Measurements from ENCODE around the gene SPRR2B. TPM values are rescaled to one million over a fixed set of nuclear protein-coding genes. Genes with fewer than 3 reads are reported as not detected.

Gene SPRR2B
- total RNA-seq, 2 experiments from 2014 or later, result not detected

GRCh38 chr1:153028766-153029165, 42.6 kb downstream of the SPRR2B start:
- intact Hi-C loops (cut with DNase I, micrococcal nuclease), result no loop called here
- no peak overlapping the region for H3K27ac ChIP-seq (ENCODE audit: low read depth in 1 of 2, low read length in 2 of 2)
- no peaks in the 10 kb centered on the region for H3K4me1 ChIP-seq (ENCODE audit: insufficient read depth, low read length)
- no peaks in the 10 kb centered on the region for H3K36me3 Mint-ChIP-seq (ENCODE audit: low read depth)
- ChIA-PET POLR2A (no interaction called here), CTCF (no interaction called here)
- H3K27me3 ChIP-seq (ENCODE audit: control insufficient read depth in 1 of 2, insufficient read depth in 2 of 2, low read length in 2 of 2), result no peaks in the 10 kb centered on the region
- no peaks in the 10 kb centered on the region for H3K9me3 Mint-ChIP-seq
- TF ChIP-seq CTCF (IDR thresholded peaks at IDR 0.05), result no peak
- H3K9me3 ChIP-seq (ENCODE audit: control insufficient read depth in 1 of 2, insufficient read depth in 1 of 2, low read length in 2 of 2), result no peaks in the 10 kb centered on the region
- ATAC-seq (ENCODE audit: poor library complexity) (no peak), DNase-seq (no peak)
- no peak overlapping the region for H3K4me3 ChIP-seq (ENCODE audit: low read length)
- no peaks in the 10 kb centered on the region for H3K36me3 ChIP-seq (ENCODE audit: insufficient read depth, low read length)
- H3K27me3 Mint-ChIP-seq, result peaks cover 34% of the 10 kb centered on the region
- no peak overlapping the region for H3K4me3 Mint-ChIP-seq
- H3K4me1 Mint-ChIP-seq (ENCODE audit: low read depth), result no peaks in the 10 kb centered on the region
- H3K27ac Mint-ChIP-seq, result no peak overlapping the region

- ChIA-PET POLR2A (no interaction called here), CTCF (no interaction called here)
- no peak for DNase-seq
- TF ChIP-seq CTCF (IDR thresholded peaks at IDR 0.05), result no peak
- Histone ChIP-seq H3K27ac (ENCODE audit: low read depth in 1 of 2, low read length in 2 of 2) (no peak overlapping the region), H3K9me3 (ENCODE audit: control insufficient read depth in 1 of 2, insufficient read depth in 1 of 2, low read length in 2 of 2) (no peaks in the 10 kb centered on the region), H3K4me3 (ENCODE audit: low read length) (no peak overlapping the region), H3K36me3 (ENCODE audit: insufficient read depth, low read length) (no peaks in the 10 kb centered on the region), H3K27me3 (ENCODE audit: control insufficient read depth in 1 of 2, insufficient read depth in 2 of 2, low read length in 2 of 2) (no peaks in the 10 kb centered on the region), H3K4me1 (ENCODE audit: insufficient read depth, low read length) (no peaks in the 10 kb centered on the region)
- intact Hi-C loops (cut with DNase I, micrococcal nuclease), result no loop called here
- no peaks in the 10 kb centered on the region for H3K4me1 Mint-ChIP-seq (ENCODE audit: low read depth)
- H3K36me3 Mint-ChIP-seq (ENCODE audit: low read depth), result no peaks in the 10 kb centered on the region
- no peaks in the 10 kb centered on the region for H3K9me3 Mint-ChIP-seq
- ATAC-seq (ENCODE audit: poor library complexity), result no peak
- H3K27ac Mint-ChIP-seq, result no peak overlapping the region
- H3K27me3 Mint-ChIP-seq, result peaks cover 53% of the 10 kb centered on the region
- H3K4me3 Mint-ChIP-seq, result no peak overlapping the region
Measured at GRCh38 chr1:153025797-153026196, 45.6 kb downstream of the SPRR2B start.

GRCh38 chr1:153024413-153024812, 47.0 kb downstream of the SPRR2B start:
- no peaks in the 10 kb centered on the region for H3K9me3 ChIP-seq (ENCODE audit: control insufficient read depth in 1 of 2, insufficient read depth in 1 of 2, low read length in 2 of 2)
- H3K4me3 Mint-ChIP-seq, result no peak overlapping the region
- POLR2A ChIA-PET, result no interaction called here
- H3K27me3 Mint-ChIP-seq, result peaks cover 64% of the 10 kb centered on the region
- no peak for TF ChIP-seq CTCF (IDR thresholded peaks at IDR 0.05)
- intact Hi-C loops (cut with DNase I, micrococcal nuclease), result no loop called here
- no peaks in the 10 kb centered on the region for H3K36me3 ChIP-seq (ENCODE audit: insufficient read depth, low read length)
- no peak for DNase-seq
- no peaks in the 10 kb centered on the region for H3K4me1 Mint-ChIP-seq (ENCODE audit: low read depth)
- no peak overlapping the region for H3K4me3 ChIP-seq (ENCODE audit: low read length)
- H3K27me3 ChIP-seq (ENCODE audit: control insufficient read depth in 1 of 2, insufficient read depth in 2 of 2, low read length in 2 of 2), result no peaks in the 10 kb centered on the region
- no peak overlapping the region for H3K27ac ChIP-seq (ENCODE audit: low read depth in 1 of 2, low read length in 2 of 2)
- ATAC-seq (ENCODE audit: poor library complexity), result no peak
- no peaks in the 10 kb centered on the region for H3K4me1 ChIP-seq (ENCODE audit: insufficient read depth, low read length)
- no peak overlapping the region for H3K27ac Mint-ChIP-seq
- H3K9me3 Mint-ChIP-seq, result peaks cover 3% of the 10 kb centered on the region
- H3K36me3 Mint-ChIP-seq (ENCODE audit: low read depth), result no peaks in the 10 kb centered on the region
- CTCF ChIA-PET, result no interaction called here
